Mucosa of descending colon (tissue), 3 donors: ENCODE measurements around the gene STX8. TPM values are rescaled to one million over a fixed set of nuclear protein-coding genes. Genes with fewer than 3 reads are reported as not detected.

Source experiments
- ATAC-seq: fragments of 200-7000 bp; cut with Tn5 transposase; one replicate; pipeline ENCODE4 v1.9.1; 2020; ENCODE audit warnings: mild to moderate bottlenecking, moderate library complexity
- DNase-seq, 3 donors: peaks; one replicate each; pipeline ENCODE4 v3.0.0-alpha.2; 2020
- H3K36me3 ChIP-seq: fragments of 200-600 bp; one replicate; pipeline ENCODE4 v1.8.0; 2021; ENCODE audit warnings: low read depth, mild to moderate bottlenecking
- H3K4me1 ChIP-seq: fragments of 200-600 bp; one replicate; pipeline ENCODE4 v1.8.0; 2021; ENCODE audit warnings: low read depth, mild to moderate bottlenecking
- H3K4me3 ChIP-seq: fragments of 200-600 bp; one replicate; pipeline ENCODE4 v1.8.0; 2021; ENCODE audit warnings: mild to moderate bottlenecking
- H3K9me3 ChIP-seq: fragments of 200-600 bp; one replicate; pipeline ENCODE4 v1.8.0; 2021; ENCODE audit warnings: mild to moderate bottlenecking
- CTCF ChIP-seq: fragments of 200-600 bp; IDR thresholded peaks from one replicate; pipeline ENCODE4 v1.8.0; 2022; ENCODE audit warnings: antibody characterized with exemption, mild to moderate bottlenecking
- intact Hi-C, 2 donors: fragments of 100-400 bp; cut with DNase I in 1 of 2; cut with micrococcal nuclease in 1 of 2; formaldehyde crosslinking; loops; one replicate each; pipeline versions ENCODE4 v1.11.0 to v1.11.1; 2022; cut with DNase I, micrococcal nuclease
- total RNA-seq, 3 donors: library from RNA; stranded (reverse); fragmentation: NEBNext Ultra II Directional in 2 of 3; extraction: Animal tissue kit (Norgen Biotek cat#: 25700) in 2 of 3; gene quantifications; one replicate each; pipeline versions ENCODE4 v1.2.1 to v1.2.4, GENCODE V29; 2021 to 2023
- donor health status: DM: no; HTN: no; CAD: no; lungs with moderate emphysema.
- donor health status: DM: no; HTN: no; CAD: no.
- donor health status: DM: no; HTN: yes; CAD: no.

STX8 gene
- total RNA-seq, 3 donors from 2014 or later, result 45.1 to 62.5 (median 54.4) TPM

GRCh38 chr17:9513266-9513665, 62.4 kb downstream of the STX8 start:
- ATAC-seq (no peak), DNase-seq (no peak)
- H3K9me3 ChIP-seq, result peaks cover 15% of the 10 kb centered on the region
- H3K4me3 ChIP-seq, result no peak overlapping the region
- no peaks in the 10 kb centered on the region for H3K36me3 ChIP-seq
- no peaks in the 10 kb centered on the region for H3K4me1 ChIP-seq
- no peak for TF ChIP-seq CTCF
- intact Hi-C loops, result no loop called here

- peaks cover 19% of the 10 kb centered on the region for H3K9me3 ChIP-seq
- H3K36me3 ChIP-seq, result no peaks in the 10 kb centered on the region
- TF ChIP-seq CTCF, result no peak
- no peak overlapping the region for H3K4me3 ChIP-seq
- intact Hi-C loops, result no loop called here
- DNase-seq (no peak), ATAC-seq (no peak)
- H3K4me1 ChIP-seq, result no peaks in the 10 kb centered on the region
These were observed 63.1 kb downstream of the STX8 start for GRCh38 chr17:9512323-9513168.

GRCh38 chr17:9509236-9509816, 66.3 kb downstream of the STX8 start:
- TF ChIP-seq CTCF, result no peak
- Histone ChIP-seq H3K9me3 (peaks cover 19% of the 10 kb centered on the region), H3K4me3 (no peak overlapping the region), H3K36me3 (no peaks in the 10 kb centered on the region), H3K4me1 (no peaks in the 10 kb centered on the region)
- intact Hi-C loops, result no loop called here
- no peak for DNase-seq
- ATAC-seq, result peak; percentile 82

- no peaks in the 10 kb centered on the region for H3K4me1 ChIP-seq
- TF ChIP-seq CTCF, result no peak
- no peaks in the 10 kb centered on the region for H3K9me3 ChIP-seq
- ATAC-seq (no peak), DNase-seq (no peak)
- H3K36me3 ChIP-seq, result no peaks in the 10 kb centered on the region
- H3K4me3 ChIP-seq, result no peak overlapping the region
- intact Hi-C loops, result no loop called here
These were observed 76.6 kb downstream of the STX8 start for GRCh38 chr17:9499041-9499440.

GRCh38 chr17:9498490-9498889, 77.1 kb downstream of the STX8 start:
- no peak for TF ChIP-seq CTCF
- Histone ChIP-seq H3K4me1 (no peaks in the 10 kb centered on the region), H3K4me3 (no peak overlapping the region)

More at GRCh38 chr17:9498490-9498889, 77.1 kb downstream of the STX8 start:
- ATAC-seq, result no peak
- DNase-seq, result no peak
- Histone ChIP-seq H3K9me3 (no peaks in the 10 kb centered on the region), H3K36me3 (no peaks in the 10 kb centered on the region)
- intact Hi-C loops, result no loop called here
